NB4 (cell line): Measurements from ENCODE around the gene CROCC.

ENCODE experiments used
- CTCF ChIP-seq: IDR thresholded peaks from one replicate; pipeline ENCODE4 v1.5.1; 2012; ENCODE audit warnings: low read depth, low read length
- MAX ChIP-seq: IDR thresholded peaks from 2 replicates; pipeline ENCODE4 v1.6.1; 2011; ENCODE audit warnings: low read depth, low read length
- POLR2A ChIP-seq: IDR thresholded peaks from 2 replicates; pipeline ENCODE4 v1.6.1; 2011; ENCODE audit warnings: mild to moderate bottlenecking; ENCODE audit not compliant: insufficient read length; ENCODE audit errors: extremely low read depth

- TF ChIP-seq CTCF = no peak
- no peak for TF ChIP-seq MAX
- no peak for TF ChIP-seq POLR2A
Measured at GRCh38 chr1:16980473-16981268, 58.9 kb downstream of the CROCC start, which contains the start of gene MFAP2.
